NB4 (cell line): ENCODE results near the gene NTHL1.
A peak's percentile ranks its signal among the peaks of the same experiment; 100 is the strongest.

Experiments used
- MYC ChIP-seq: IDR thresholded peaks from 2 replicates; pipeline ENCODE4 v1.6.1; 2011; ENCODE audit warnings: low read depth, low read length
- POLR2A ChIP-seq: IDR thresholded peaks from 2 replicates; pipeline ENCODE4 v1.6.1; 2011; ENCODE audit warnings: mild to moderate bottlenecking; ENCODE audit not compliant: insufficient read length; ENCODE audit errors: extremely low read depth

GRCh38 chr16:2008009-2008526 lies 39.6 kb downstream of the NTHL1 start:
- TF ChIP-seq POLR2A (no peak), MYC (peak; percentile 7; the same call in 1 of the 2 replicates)
